ENCODE measurements around the gene RIMBP2.

RIMBP2 gene

DNA sequence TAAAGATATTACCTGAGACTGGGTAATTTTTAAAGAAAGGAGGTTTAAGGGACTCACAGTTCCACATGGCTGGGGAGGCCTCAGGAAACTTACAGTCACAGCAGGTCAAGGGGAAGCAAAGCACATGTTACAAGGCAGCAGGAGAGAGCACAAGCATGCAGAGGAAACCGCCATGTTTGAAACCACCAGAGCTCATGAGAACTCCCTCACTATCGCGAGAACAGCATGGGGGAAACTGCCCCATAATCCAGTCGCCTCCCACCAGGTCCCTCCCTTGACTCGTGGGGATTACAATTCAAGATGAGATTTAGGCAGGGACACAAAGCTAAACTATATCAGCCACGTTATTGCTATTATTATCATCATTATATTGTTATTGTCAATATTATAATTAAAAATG, 138.7 kb downstream of the RIMBP2 start:
- no peaks in the 10 kb centered on the region for H3K27me3 ChIP-seq (ENCODE audit: insufficient read depth, poor library complexity, severe bottlenecking)
- no peak overlapping the region for H3K27ac ChIP-seq (replicated peaks)
- no peak overlapping the region for H3K4me3 ChIP-seq (replicated peaks; ENCODE audit: insufficient read depth, low read length)
- TF ChIP-seq SPI1 (IDR thresholded peaks at IDR 0.05; ENCODE audit: borderline replicate concordance, low read depth): no peak
- no peak for TF ChIP-seq CTCF (IDR thresholded peaks at IDR 0.05; ENCODE audit: insufficient read depth, low read length)
- TF ChIP-seq POLR2AphosphoS5 (IDR thresholded peaks at IDR 0.05; ENCODE audit: low read depth): no peak
- no peak for TF ChIP-seq GABPA (IDR thresholded peaks at IDR 0.05; ENCODE audit: low read depth)
- TF ChIP-seq, protein P1, sequence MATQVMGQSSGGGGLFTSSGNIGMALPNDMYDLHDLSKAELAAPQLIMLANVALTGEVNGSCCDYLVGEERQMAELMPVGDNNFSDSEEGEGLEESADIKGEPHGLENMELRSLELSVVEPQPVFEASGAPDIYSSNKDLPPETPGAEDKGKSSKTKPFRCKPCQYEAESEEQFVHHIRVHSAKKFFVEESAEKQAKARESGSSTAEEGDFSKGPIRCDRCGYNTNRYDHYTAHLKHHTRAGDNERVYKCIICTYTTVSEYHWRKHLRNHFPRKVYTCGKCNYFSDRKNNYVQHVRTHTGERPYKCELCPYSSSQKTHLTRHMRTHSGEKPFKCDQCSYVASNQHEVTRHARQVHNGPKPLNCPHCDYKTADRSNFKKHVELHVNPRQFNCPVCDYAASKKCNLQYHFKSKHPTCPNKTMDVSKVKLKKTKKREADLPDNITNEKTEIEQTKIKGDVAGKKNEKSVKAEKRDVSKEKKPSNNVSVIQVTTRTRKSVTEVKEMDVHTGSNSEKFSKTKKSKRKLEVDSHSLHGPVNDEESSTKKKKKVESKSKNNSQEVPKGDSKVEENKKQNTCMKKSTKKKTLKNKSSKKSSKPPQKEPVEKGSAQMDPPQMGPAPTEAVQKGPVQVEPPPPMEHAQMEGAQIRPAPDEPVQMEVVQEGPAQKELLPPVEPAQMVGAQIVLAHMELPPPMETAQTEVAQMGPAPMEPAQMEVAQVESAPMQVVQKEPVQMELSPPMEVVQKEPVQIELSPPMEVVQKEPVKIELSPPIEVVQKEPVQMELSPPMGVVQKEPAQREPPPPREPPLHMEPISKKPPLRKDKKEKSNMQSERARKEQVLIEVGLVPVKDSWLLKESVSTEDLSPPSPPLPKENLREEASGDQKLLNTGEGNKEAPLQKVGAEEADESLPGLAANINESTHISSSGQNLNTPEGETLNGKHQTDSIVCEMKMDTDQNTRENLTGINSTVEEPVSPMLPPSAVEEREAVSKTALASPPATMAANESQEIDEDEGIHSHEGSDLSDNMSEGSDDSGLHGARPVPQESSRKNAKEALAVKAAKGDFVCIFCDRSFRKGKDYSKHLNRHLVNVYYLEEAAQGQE (IDR thresholded peaks at IDR 0.05; ENCODE audit: insufficient replicate concordance, low read depth): no peak
- DNase-seq (ENCODE audit: low read depth in 1 of 2, low spot score in 1 of 2): no peak

DNA sequence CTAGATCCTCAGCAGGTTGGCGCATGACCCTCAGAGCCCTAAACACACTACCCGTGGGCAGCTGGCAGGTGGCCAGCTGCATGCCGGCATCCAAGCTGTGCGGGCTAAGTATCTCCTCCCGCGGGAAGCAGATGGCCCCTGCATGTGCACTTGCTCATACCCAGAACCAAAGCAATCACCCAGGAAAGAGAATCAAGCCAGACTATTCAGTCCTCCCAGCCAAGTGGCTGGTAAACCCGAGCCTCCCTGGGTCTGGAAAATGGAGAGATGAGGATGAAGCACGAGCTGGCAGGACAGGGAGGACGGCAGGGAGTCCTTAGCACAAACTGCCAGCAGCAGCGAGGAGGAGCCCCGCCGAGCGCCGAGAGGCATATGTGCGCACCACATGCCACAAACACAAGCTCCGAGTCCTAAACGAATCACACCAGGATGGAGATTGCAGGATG, 139.7 kb downstream of the RIMBP2 start:
- TF ChIP-seq, protein P1 (IDR thresholded peaks at IDR 0.05; ENCODE audit: insufficient replicate concordance, low read depth): no peak
- no peak for TF ChIP-seq SPI1 (IDR thresholded peaks at IDR 0.05; ENCODE audit: borderline replicate concordance, low read depth)
- TF ChIP-seq CTCF (IDR thresholded peaks at IDR 0.05; ENCODE audit: insufficient read depth, low read length): no peak
- no peak for TF ChIP-seq GABPA (IDR thresholded peaks at IDR 0.05; ENCODE audit: low read depth)
- no peak for TF ChIP-seq POLR2AphosphoS5 (IDR thresholded peaks at IDR 0.05; ENCODE audit: low read depth)
- no peaks in the 10 kb centered on the region for H3K27me3 ChIP-seq (ENCODE audit: insufficient read depth, poor library complexity, severe bottlenecking)
- H3K4me3 ChIP-seq (replicated peaks; ENCODE audit: insufficient read depth, low read length): no peak overlapping the region
- DNase-seq (ENCODE audit: low read depth in 1 of 2, low spot score in 1 of 2): no peak
- no peak overlapping the region for H3K27ac ChIP-seq (replicated peaks)

GRCh38 chr12:130574402-130574801, 141.7 kb downstream of the RIMBP2 start:
- Histone ChIP-seq H3K4me3 (replicated peaks; ENCODE audit: insufficient read depth, low read length) (no peak overlapping the region), H3K27me3 (ENCODE audit: insufficient read depth, poor library complexity, severe bottlenecking) (no peaks in the 10 kb centered on the region), H3K27ac (replicated peaks) (no peak overlapping the region)
- TF ChIP-seq SPI1 (IDR thresholded peaks at IDR 0.05; ENCODE audit: borderline replicate concordance, low read depth) (no peak), GABPA (IDR thresholded peaks at IDR 0.05; ENCODE audit: low read depth) (no peak), POLR2AphosphoS5 (IDR thresholded peaks at IDR 0.05; ENCODE audit: low read depth) (no peak), CTCF (IDR thresholded peaks at IDR 0.05; ENCODE audit: insufficient read depth, low read length) (no peak)
- TF ChIP-seq, protein P1 (IDR thresholded peaks at IDR 0.05; ENCODE audit: insufficient replicate concordance, low read depth): no peak
- no peak for DNase-seq (ENCODE audit: low read depth in 1 of 2, low spot score in 1 of 2)

All from HL-60 (cell line).